Endothelial cell of umbilical vein (primary cell): ENCODE data around the gene SLC38A8. TPM values are rescaled to one million over a fixed set of nuclear protein-coding genes. Genes with fewer than 3 reads are reported as not detected.

Experiments used
- BruUV-seq: library from RNA; stranded (reverse); fragments of 400-500 nt; replicated peaks from 2 replicates; lab custom pipeline; 2021; lab: Mats Ljungman, UMichigan
- CTCF ChIA-PET: fragments of 300-600, 350-600 bp; sonication (Branson Sonifier 250); formaldehyde crosslinking; loops from one replicate; lab custom pipeline; 2021; ENCODE audit warnings: antibody characterized with exemption, inconsistent platforms; lab: Charles Lee
- POLR2A ChIA-PET: fragments of 300-600, 350-600 bp; sonication (Branson Sonifier 250); formaldehyde crosslinking; loops from one replicate; lab custom pipeline; 2021; ENCODE audit warnings: antibody characterized with exemption, inconsistent platforms; lab: Charles Lee
- DNase-seq: peaks from one replicate; pipeline ENCODE4 v3.0.0-alpha.2; 2011; ENCODE audit warnings: low read depth, low spot score
- FAIRE-seq: peaks from 2 replicates; lab custom pipeline; 2011; peaks lifted over from hg19 to GRCh38; lab: Jason Lieb, UNC
- H2AFZ ChIP-seq: 2 replicates; pipeline ENCODE4 v1.6.0; 2012; ENCODE audit warnings: low read depth, low read length, control low read depth, inconsistent platforms
- H3K27ac ChIP-seq: 2 replicates; pipeline ENCODE4 v1.5.1; 2011; ENCODE audit warnings: low read depth, mild to moderate bottlenecking, control low read depth, low read length, moderate library complexity; ENCODE audit not compliant: insufficient read depth
- H3K27me3 ChIP-seq, 2 experiments: 2 replicates each; pipeline versions ENCODE4 v1.6.0 to v1.6.1; 2011; ENCODE audit warnings: low read length in 2 of 2, mixed read lengths in 1 of 2; ENCODE audit not compliant: control insufficient read depth in 2 of 2, insufficient read depth in 2 of 2
- H3K36me3 ChIP-seq, 2 experiments: 2 replicates in 1 of 2; 3 replicates in 1 of 2; pipeline ENCODE4 v1.5.1; 2011; ENCODE audit warnings: low read length in 2 of 2, mild to moderate bottlenecking in 1 of 2, moderate library complexity in 1 of 2; ENCODE audit not compliant: control insufficient read depth in 2 of 2, insufficient read depth in 2 of 2; ENCODE audit errors: extremely low read depth in 1 of 2
- H3K4me1 ChIP-seq: 3 replicates; pipeline ENCODE4 v1.5.1; 2011; ENCODE audit warnings: mild to moderate bottlenecking, low read length; ENCODE audit not compliant: control insufficient read depth, insufficient read depth; ENCODE audit errors: extremely low read depth
- H3K4me2 ChIP-seq: 2 replicates; pipeline ENCODE4 v1.6.1; 2011; ENCODE audit warnings: low read length, control low read depth, mixed read lengths; ENCODE audit not compliant: insufficient read depth
- H3K4me3 ChIP-seq, 3 experiments: fragments of 200-600 bp in 1 of 3; sonication (generic), shearing (Covaris generic) in 1 of 3; replicated peaks in 1 of 3; 2 replicates each; pipeline ENCODE4 v1.5.1; 2011 to 2016; ENCODE audit warnings: control low read depth in 3 of 3, low read length in 3 of 3, mild to moderate bottlenecking in 2 of 3, inconsistent platforms in 1 of 3, low read depth in 1 of 3, moderate library complexity in 1 of 3; ENCODE audit not compliant: insufficient read depth in 1 of 3
- H3K79me2 ChIP-seq: 2 replicates; pipeline ENCODE4 v1.6.0; 2012; ENCODE audit warnings: low read length, inconsistent platforms; ENCODE audit not compliant: control insufficient read depth, insufficient read depth
- H3K9ac ChIP-seq: replicated peaks from 2 replicates; pipeline ENCODE3; 2011; ENCODE audit warnings: low read length, control low read depth; ENCODE audit not compliant: insufficient read depth; ENCODE audit errors: extremely low read depth
- H3K9me1 ChIP-seq: replicated peaks from 3 replicates; pipeline ENCODE4 v1.6.0; 2011; ENCODE audit warnings: mild to moderate bottlenecking, low read length; ENCODE audit not compliant: control insufficient read depth, insufficient read depth; ENCODE audit errors: extremely low read depth
- H3K9me3 ChIP-seq: replicated peaks from 2 replicates; pipeline ENCODE4 v1.5.1; 2012; ENCODE audit warnings: low read length, inconsistent platforms; ENCODE audit not compliant: control insufficient read depth, insufficient read depth
- H4K20me1 ChIP-seq: replicated peaks from 2 replicates; pipeline ENCODE3; 2011; ENCODE audit warnings: mild to moderate bottlenecking, low read length; ENCODE audit not compliant: control insufficient read depth, insufficient read depth; ENCODE audit errors: extremely low read depth
- CTCF ChIP-seq, 2 donors: IDR thresholded peaks; 1 replicate in 1 of 2; 2 replicates in 1 of 2; pipeline ENCODE4 v1.5.1; 2011; ENCODE audit warnings: low read length in 2 of 2, mild to moderate bottlenecking in 2 of 2, moderate library complexity in 2 of 2, control low read depth in 1 of 2, inconsistent platforms in 1 of 2, low read depth in 1 of 2; ENCODE audit not compliant: insufficient read depth in 1 of 2; ENCODE audit errors: extremely low read depth in 1 of 2
- EZH2 ChIP-seq: IDR thresholded peaks from 2 replicates; pipeline ENCODE4 v1.6.1; 2012; ENCODE audit warnings: borderline replicate concordance, low read depth, mild to moderate bottlenecking, moderate library complexity, low read length, inconsistent platforms; ENCODE audit not compliant: severe bottlenecking
- FOS ChIP-seq: IDR thresholded peaks from 2 replicates; pipeline ENCODE4 v1.6.1; 2011; ENCODE audit warnings: mild to moderate bottlenecking, low read length, moderate library complexity, borderline replicate concordance; ENCODE audit not compliant: insufficient read depth
- GATA2 ChIP-seq: IDR thresholded peaks from 2 replicates; pipeline ENCODE4 v1.7.0; 2011; ENCODE audit warnings: low read depth, mild to moderate bottlenecking, moderate library complexity, mixed read lengths, low read length; ENCODE audit not compliant: insufficient read length, insufficient read depth
- JUN ChIP-seq: IDR thresholded peaks from 2 replicates; pipeline ENCODE4 v1.6.1; 2011; ENCODE audit warnings: borderline replicate concordance, low read depth; ENCODE audit not compliant: insufficient read length, insufficient read depth
- MYC ChIP-seq: IDR thresholded peaks from one replicate; pipeline ENCODE4 v1.6.1; 2011; ENCODE audit warnings: mild to moderate bottlenecking, low read depth, low read length
- POLR2A ChIP-seq: IDR thresholded peaks from 2 replicates; pipeline ENCODE4 v1.6.1; 2012; ENCODE audit warnings: low read depth, mild to moderate bottlenecking, control low read depth, low read length
- POLR2AphosphoS5 ChIP-seq: IDR thresholded peaks from 2 replicates; pipeline ENCODE4 v1.6.1; 2012; ENCODE audit warnings: low read depth, mild to moderate bottlenecking, control low read depth, low read length, moderate library complexity; ENCODE audit not compliant: insufficient read depth
- dilution Hi-C: fragments of 300-500 bp; cut with MboI; formaldehyde crosslinking; loops from one replicate; pipeline ENCODE4 v1.15.0; 2019; ENCODE audit warnings: low sequenced_read_pairs; ENCODE audit not compliant: extremely low pct_ligation_motif_present
- intact Hi-C: fragments of 100-400 bp; cut with micrococcal nuclease; formaldehyde crosslinking; loops from one replicate; pipeline ENCODE4 v1.10.0; 2022
- polyA plus RNA-seq, 4 experiments: library from polyadenylated mRNA; depleted of rRNA in 3 of 4; stranded (reverse) in 3 of 4; unstranded in 1 of 4; fragments of >200 nt; gene quantifications; 2 replicates each; pipeline versions ENCODE4 v1.2.1 to v1.2.3, GENCODE V29; 2011 to 2012; ENCODE audit warnings: missing spikeins in 1 of 4
- total RNA-seq: library from RNA; stranded (reverse); gene quantifications from 2 replicates; pipeline ENCODE4 v1.2.3, GENCODE V29; 2021
- TF ChIP-seq, protein P1 (sequence below): IDR thresholded peaks from 2 replicates; pipeline ENCODE4 v1.6.1; 2011; ENCODE audit not compliant: insufficient read depth, insufficient read length

SLC38A8 gene
- total and polyA plus RNA-seq, 2 donors (not counting 3 experiments of a cell fraction or from before 2014, with no cell fraction given), result not detected

- ChIA-PET CTCF (no interaction called here), POLR2A (no interaction called here)
- intact Hi-C loops (no loop called here), dilution Hi-C loops (no loop called here)
- no peaks in the 10 kb centered on the region for H3K9me1 ChIP-seq
- no peak for TF ChIP-seq JUN
- TF ChIP-seq POLR2AphosphoS5, result no peak
- no peak for TF ChIP-seq EZH2
- no peak for TF ChIP-seq POLR2A
- TF ChIP-seq MYC, result no peak
- TF ChIP-seq FOS, result no peak
- no peak for TF ChIP-seq GATA2
- TF ChIP-seq, protein P1, sequence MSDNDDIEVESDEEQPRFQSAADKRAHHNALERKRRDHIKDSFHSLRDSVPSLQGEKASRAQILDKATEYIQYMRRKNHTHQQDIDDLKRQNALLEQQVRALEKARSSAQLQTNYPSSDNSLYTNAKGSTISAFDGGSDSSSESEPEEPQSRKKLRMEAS, result no peak
- TF ChIP-seq CTCF (IDR thresholded peaks at IDR 0.05; ENCODE audit: extremely low read depth in 1 of 2, insufficient read depth in 1 of 2, low read depth in 1 of 2, low read length in 2 of 2), result no peak
- H3K4me2 ChIP-seq, result no peak overlapping the region
- no peaks in the 10 kb centered on the region for H4K20me1 ChIP-seq
- no peaks in the 10 kb centered on the region for H3K4me1 ChIP-seq
- DNase-seq (no peak), FAIRE-seq (no peak)
- H3K36me3 ChIP-seq, result no peaks in the 10 kb centered on the region
- H3K4me3 ChIP-seq, result no peak overlapping the region
- no peaks in the 10 kb centered on the region for H3K79me2 ChIP-seq
- H2AFZ ChIP-seq, result no peak overlapping the region
- H3K27me3 ChIP-seq, result no peaks in the 10 kb centered on the region
- no TSS peak for BruUV-seq
- H3K27ac ChIP-seq, result no peak overlapping the region
- H3K9me3 ChIP-seq, result no peaks in the 10 kb centered on the region
- no peak overlapping the region for H3K9ac ChIP-seq
These were observed 22.2 kb downstream of the SLC38A8 start for GRCh38 chr16:84020353-84020752.
